Measurements from ENCODE around the gene KHK.
"Not testable (repeated sequence)": the region's sequence is repeated elsewhere in the genome, so short reads cannot be mapped to it uniquely, and the experiment has no call there.

Gene KHK

GRCh38 chr2:27095745-27096651, 9.4 kb downstream of the KHK start:
- peak; percentile 85 for DNase-seq (ENCODE audit: low spot score)

GRCh38 chr2:27096748-27097297, 10.3 kb downstream of the KHK start:
- no peak for DNase-seq (ENCODE audit: low spot score)

GRCh38 chr2:27097341-27097740, 10.8 kb downstream of the KHK start:
- DNase-seq (ENCODE audit: low spot score) = no peak

GRCh38 chr2:27099334-27099955, 12.9 kb downstream of the KHK start:
- DNase-seq (ENCODE audit: low spot score) = no peak

- DNase-seq (ENCODE audit: low spot score) = no peak
Measured at GRCh38 chr2:27100036-27100435, 13.5 kb downstream of the KHK start.

- no peak for DNase-seq (ENCODE audit: low spot score)
Measured at GRCh38 chr2:27102329-27102728, 15.8 kb downstream of the KHK start.

- DNase-seq (ENCODE audit: low spot score) = no peak
Measured at GRCh38 chr2:27105981-27106380, 19.4 kb downstream of the KHK start.

- DNase-seq (ENCODE audit: low spot score) = no peak
Measured at GRCh38 chr2:27108221-27108620, 21.6 kb downstream of the KHK start.

- no peak for DNase-seq (ENCODE audit: low spot score)
Measured at GRCh38 chr2:27109083-27109482, 22.5 kb downstream of the KHK start.

GRCh38 chr2:27110603-27111352, 24.2 kb downstream of the KHK start:
- not testable (repeated sequence) for DNase-seq (ENCODE audit: low spot score)

GRCh38 chr2:27111392-27112078, 25.0 kb downstream of the KHK start:
- not testable (repeated sequence) for DNase-seq (ENCODE audit: low spot score)

GRCh38 chr2:27115519-27115918, 28.9 kb downstream of the KHK start:
- no peak for DNase-seq (ENCODE audit: low spot score)

- no peak for DNase-seq (ENCODE audit: low spot score)
Measured at GRCh38 chr2:27117995-27118524, 31.5 kb downstream of the KHK start.

- peak; percentile 35 for DNase-seq (ENCODE audit: low spot score)
Measured at GRCh38 chr2:27118525-27119329, 32.2 kb downstream of the KHK start, which contains the start of gene CGREF1. CGREF1 (minus strand) TSS chr2:27119128; CDS start chr2:27104366, 14,762 bp downstream.

GRCh38 chr2:27119330-27119670, 32.7 kb downstream of the KHK start:
- not testable (repeated sequence) for DNase-seq (ENCODE audit: low spot score)

- DNase-seq (ENCODE audit: low spot score) = no peak
Measured at GRCh38 chr2:27121906-27122305, 35.3 kb downstream of the KHK start.

- DNase-seq (ENCODE audit: low spot score) = no peak
Measured at GRCh38 chr2:27122791-27123190, 36.2 kb downstream of the KHK start.

- peak; percentile 54 for DNase-seq (ENCODE audit: low spot score)
Measured at GRCh38 chr2:27123302-27124150, 37.0 kb downstream of the KHK start, which contains the start of gene ABHD1. ABHD1 (plus strand) TSS chr2:27123815; CDS start chr2:27123949, 134 bp downstream.

- no peak for DNase-seq (ENCODE audit: low spot score)
Measured at GRCh38 chr2:27125104-27125503, 38.5 kb downstream of the KHK start.
